Measurements from ENCODE around the gene SPECC1L.

GRCh38 chr22:24394254-24394653 is 123.6 kb downstream of the SPECC1L start:
- TF ChIP-seq SIN3A (IDR thresholded peaks at IDR 0.05; ENCODE audit: borderline replicate concordance, insufficient read depth, low read length) (no peak), TAF1 (IDR thresholded peaks at IDR 0.05; ENCODE audit: borderline replicate concordance, insufficient read depth, low read length) (no peak), REST (IDR thresholded peaks at IDR 0.05; ENCODE audit: insufficient read depth in 1 of 2, low read depth in 2 of 2, low read length in 2 of 2) (no peak), POLR2AphosphoS5 (IDR thresholded peaks at IDR 0.05; ENCODE audit: low read depth, low read length) (no peak), FOXP2 (optimal IDR thresholded peaks at IDR 0.05; ENCODE audit: borderline replicate concordance, extremely low read depth, extremely low read length, insufficient read depth) (no peak)
